ENCODE results near the gene ZNF358. TPM values are rescaled to one million over a fixed set of nuclear protein-coding genes. Genes with fewer than 3 reads are reported as not detected.

Gene ZNF358
- total and polyA plus RNA-seq, 2 donors (not counting 3 experiments of a cell fraction or from before 2014, with no cell fraction given): 51.2 to 83.2 TPM

GRCh38 chr19:7549429-7550148 lies 33.7 kb downstream of the ZNF358 start:
- H3K36me3 ChIP-seq (ENCODE audit: control insufficient read depth in 2 of 2, extremely low read depth in 1 of 2, insufficient read depth in 2 of 2, low read length in 2 of 2): peaks cover 0 to 24% of the 10 kb centered on the region in 2 experiments
- POLR2A ChIA-PET: interaction anchor here (0.5 kb wide), 1 partner anchor 255 kb away, joined by 5 read pairs; no protein-coding TSS in a partner anchor
- H3K79me2 ChIP-seq (ENCODE audit: control insufficient read depth, insufficient read depth, low read length): no peaks in the 10 kb centered on the region
- intact Hi-C loops (cut with micrococcal nuclease): no loop called here
- H3K9ac ChIP-seq (replicated peaks; ENCODE audit: extremely low read depth, insufficient read depth, low read length): no peak overlapping the region
- TF ChIP-seq GATA2 (IDR thresholded peaks at IDR 0.05; ENCODE audit: insufficient read depth, insufficient read length, low read depth, low read length) (no peak), POLR2AphosphoS5 (IDR thresholded peaks at IDR 0.05; ENCODE audit: insufficient read depth, low read depth, low read length) (no peak), JUN (IDR thresholded peaks at IDR 0.05; ENCODE audit: borderline replicate concordance, insufficient read depth, insufficient read length, low read depth) (no peak), CTCF (IDR thresholded peaks at IDR 0.05; ENCODE audit: extremely low read depth in 1 of 2, insufficient read depth in 1 of 2, low read depth in 1 of 2, low read length in 2 of 2) (no peak), FOS (IDR thresholded peaks at IDR 0.05; ENCODE audit: borderline replicate concordance, insufficient read depth, low read length) (no peak), MAX (IDR thresholded peaks at IDR 0.05; ENCODE audit: insufficient read depth, insufficient read length) (no peak)
- no peak overlapping the region for H3K4me2 ChIP-seq (ENCODE audit: insufficient read depth, low read length)
- H3K9me1 ChIP-seq (replicated peaks; ENCODE audit: control insufficient read depth, extremely low read depth, insufficient read depth, low read length): no peaks in the 10 kb centered on the region
- CTCF ChIA-PET: interaction anchor here (2.2 kb wide), 1 partner anchor 19 kb away, joined by 6 read pairs; no protein-coding TSS in a partner anchor
- H3K9me3 ChIP-seq (replicated peaks; ENCODE audit: control insufficient read depth, insufficient read depth, low read length): no peaks in the 10 kb centered on the region
- no TSS peak for BruUV-seq (replicated peaks)
- no peak for FAIRE-seq
- no peak for DNase-seq (ENCODE audit: low read depth, low spot score)
- no peaks in the 10 kb centered on the region for H3K27me3 ChIP-seq (ENCODE audit: control insufficient read depth in 2 of 2, insufficient read depth in 2 of 2, low read length in 2 of 2)
- H2AFZ ChIP-seq (ENCODE audit: low read depth, low read length): no peak overlapping the region
- H4K20me1 ChIP-seq (replicated peaks; ENCODE audit: control insufficient read depth, extremely low read depth, insufficient read depth, low read length): no peaks in the 10 kb centered on the region
- H3K4me3 ChIP-seq (replicated peaks in 1 of 3; ENCODE audit: insufficient read depth in 1 of 3, low read depth in 1 of 3, low read length in 3 of 3): no peak overlapping the region
- H3K4me1 ChIP-seq (ENCODE audit: control insufficient read depth, extremely low read depth, insufficient read depth, low read length): no peaks in the 10 kb centered on the region
- dilution Hi-C loops (cut with MboI; ENCODE audit: extremely low pct_ligation_motif_present, low sequenced_read_pairs): no loop called here
- no peak overlapping the region for H3K27ac ChIP-seq (ENCODE audit: insufficient read depth, low read depth, low read length)
